K562 (cell line): ENCODE results near the gene MARK3. TPM values are rescaled to one million over a fixed set of nuclear protein-coding genes. Genes with fewer than 3 reads are reported as not detected.

Source experiments
- EP400 ChIP-seq: fragments of 450-650 bp; IDR thresholded peaks from 2 replicates; pipeline ENCODE4 v1.6.1; 2017; ENCODE audit warnings: antibody characterized with exemption, mild to moderate bottlenecking, moderate library complexity
- GABPA ChIP-seq: fragments of 200-800 bp; sonication (Bioruptor generic); conservative IDR thresholded peaks from 2 replicates; pipeline ENCODE4 v1.6.1; 2016; ENCODE audit warnings: low read depth, missing genetic modification characterization, missing compliant biosample characterization
- GABPB2 ChIP-seq: fragments of 250-450 bp; sonication (Bioruptor Pico); conservative IDR thresholded peaks from 2 replicates; pipeline ENCODE4 v1.5.1; 2021; ENCODE audit warnings: mild to moderate bottlenecking
- NFXL1 ChIP-seq: fragments of 450-650 bp; formaldehyde crosslinking; IDR thresholded peaks from 2 replicates; pipeline ENCODE4 v1.4.0; 2021; ENCODE audit warnings: mild to moderate bottlenecking
- RBFOX2 ChIP-seq: fragments of 200-400 bp; formaldehyde crosslinking; IDR thresholded peaks from 2 replicates; pipeline ENCODE4 v1.6.1; 2017; ENCODE audit warnings: low read depth, mild to moderate bottlenecking, low read length, moderate library complexity
- SAFB ChIP-seq: fragments of 200-400 bp; formaldehyde crosslinking; IDR thresholded peaks from 2 replicates; pipeline ENCODE4 v1.6.1; 2017; ENCODE audit warnings: low read depth, low read length, borderline replicate concordance
- STAT5B ChIP-seq: fragments of 250-450 bp; sonication (Bioruptor Pico); IDR thresholded peaks from 2 replicates; pipeline ENCODE4 v1.8.0; 2021; ENCODE audit warnings: mild to moderate bottlenecking, inconsistent platforms
- U2AF1 ChIP-seq: fragments of 200-400 bp; formaldehyde crosslinking; optimal IDR thresholded peaks from 2 replicates; pipeline ENCODE3; 2017; ENCODE audit warnings: mild to moderate bottlenecking, low read depth, low read length, moderate library complexity
- ZNF253 ChIP-seq: fragments of 250-450 bp; sonication (Bioruptor Pico); conservative IDR thresholded peaks from 2 replicates; pipeline ENCODE4 v1.6.1; 2021; ENCODE audit warnings: mild to moderate bottlenecking
- ZNF780A ChIP-seq: fragments of 250-450 bp; sonication (Bioruptor Pico); IDR thresholded peaks from 2 replicates; pipeline ENCODE4 v1.5.0; 2021; ENCODE audit warnings: mild to moderate bottlenecking
- polyA plus RNA-seq, 8 experiments: library from polyadenylated mRNA; depleted of rRNA in 4 of 8; stranded (reverse) in 5 of 8; unstranded in 3 of 8; fragments of >200 nt; fragmentation: Nextera tagmentation in 2 of 8; fragmentation: Illumina TruSeq in 1 of 8; extraction: Ambion mirVana in 2 of 8; extraction: Trizol in 1 of 8; gene quantifications; 2 replicates each; pipeline versions ENCODE4 v1.2.1 to v1.2.3, GENCODE V29; 2011 to 2014; ENCODE audit warnings: inconsistent platforms in 1 of 8, missing spikeins in 1 of 8
- total RNA-seq, 7 experiments: library from RNA; depleted of rRNA in 6 of 7; stranded (reverse); fragments of >200 nt in 6 of 7; fragmentation: Illumina TruSeq in 2 of 7; extraction: Trizol in 2 of 7; gene quantifications; 2 replicates each; pipeline versions ENCODE4 v1.2.1 to v1.2.3, GENCODE V29; 2011 to 2021; ENCODE audit warnings: low replicate concordance in 1 of 7
- TF ChIP-seq, protein P1 (sequence below), 2 experiments: fragments of 450-650 bp in 1 of 2; sonication (generic) in 1 of 2; formaldehyde crosslinking in 1 of 2; IDR thresholded peaks; 2 replicates each; pipeline versions ENCODE4 v1.7.1 to v1.9.0; 2016 to 2022; ENCODE audit warnings: inconsistent platforms in 1 of 2, mild to moderate bottlenecking in 1 of 2, missing genetic modification reagents in 1 of 2
- TF ChIP-seq, protein P2 (sequence below): sonication (generic); IDR thresholded peaks from 2 replicates; pipeline ENCODE4 v1.6.1; 2016
- TF ChIP-seq, protein P3 (sequence below): fragments of 250-450 bp; sonication (Bioruptor Pico); IDR thresholded peaks from 2 replicates; pipeline ENCODE4 v1.8.0; 2021; ENCODE audit warnings: borderline replicate concordance, mild to moderate bottlenecking, moderate library complexity; ENCODE audit not compliant: poor library complexity, severe bottlenecking
- TF ChIP-seq, protein P4 (sequence below): fragments of 450-650 bp; formaldehyde crosslinking; conservative IDR thresholded peaks from 2 replicates; pipeline ENCODE4 v1.4.0; 2022; ENCODE audit warnings: mild to moderate bottlenecking, missing genetic modification characterization

MARK3 gene
- total and polyA plus RNA-seq, 9 of the 15 experiments (the other 6 are each of a cell fraction or from before 2014, with no cell fraction given): 10.1 to 68.7 (median 56.3) TPM

DNA sequence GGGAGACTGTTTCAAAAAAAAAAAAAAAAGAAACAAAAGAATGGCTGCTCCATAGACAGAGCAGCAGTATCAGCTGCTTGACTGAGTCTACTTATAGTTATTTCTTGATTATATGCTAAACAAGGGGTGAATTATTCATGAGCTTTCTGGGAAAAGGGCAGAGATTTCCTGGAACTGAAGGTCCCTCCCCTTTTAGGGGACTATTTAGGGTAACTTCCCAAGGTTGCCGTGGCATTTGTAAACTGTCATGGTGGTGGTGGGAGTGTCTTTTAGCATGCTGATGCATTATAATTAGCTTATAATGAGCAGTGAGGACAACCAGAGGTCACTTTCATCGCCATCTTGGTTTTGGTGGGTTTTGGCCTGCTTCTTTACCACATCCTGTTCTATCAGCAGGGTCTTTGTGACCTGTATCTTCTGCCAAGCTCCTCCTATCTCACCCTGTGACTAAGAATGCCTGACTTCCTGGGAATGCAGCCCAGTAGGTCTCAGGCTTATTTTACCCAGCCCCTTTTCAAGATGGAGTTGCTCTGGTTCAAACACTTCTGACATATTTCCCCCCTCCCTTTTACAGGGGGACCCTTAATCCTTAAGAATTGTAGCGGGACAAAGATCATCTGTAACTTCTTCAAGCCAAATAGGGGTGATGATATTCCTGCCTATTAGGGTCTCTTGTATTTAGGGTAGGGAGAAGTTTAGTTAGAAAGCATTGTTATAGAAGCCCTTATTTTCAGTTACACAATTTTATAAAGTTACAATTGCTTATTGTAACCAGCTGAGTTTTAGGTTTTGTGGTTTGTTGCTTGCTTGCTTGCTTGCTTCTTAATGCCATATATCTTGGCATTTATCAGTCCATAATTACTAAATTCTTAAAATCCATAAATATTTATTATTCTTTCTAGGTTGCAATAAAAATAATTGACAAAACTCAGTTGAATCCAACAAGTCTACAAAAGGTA lies 42.5 kb downstream of the MARK3 start (continued):
- TF ChIP-seq, protein P1, sequence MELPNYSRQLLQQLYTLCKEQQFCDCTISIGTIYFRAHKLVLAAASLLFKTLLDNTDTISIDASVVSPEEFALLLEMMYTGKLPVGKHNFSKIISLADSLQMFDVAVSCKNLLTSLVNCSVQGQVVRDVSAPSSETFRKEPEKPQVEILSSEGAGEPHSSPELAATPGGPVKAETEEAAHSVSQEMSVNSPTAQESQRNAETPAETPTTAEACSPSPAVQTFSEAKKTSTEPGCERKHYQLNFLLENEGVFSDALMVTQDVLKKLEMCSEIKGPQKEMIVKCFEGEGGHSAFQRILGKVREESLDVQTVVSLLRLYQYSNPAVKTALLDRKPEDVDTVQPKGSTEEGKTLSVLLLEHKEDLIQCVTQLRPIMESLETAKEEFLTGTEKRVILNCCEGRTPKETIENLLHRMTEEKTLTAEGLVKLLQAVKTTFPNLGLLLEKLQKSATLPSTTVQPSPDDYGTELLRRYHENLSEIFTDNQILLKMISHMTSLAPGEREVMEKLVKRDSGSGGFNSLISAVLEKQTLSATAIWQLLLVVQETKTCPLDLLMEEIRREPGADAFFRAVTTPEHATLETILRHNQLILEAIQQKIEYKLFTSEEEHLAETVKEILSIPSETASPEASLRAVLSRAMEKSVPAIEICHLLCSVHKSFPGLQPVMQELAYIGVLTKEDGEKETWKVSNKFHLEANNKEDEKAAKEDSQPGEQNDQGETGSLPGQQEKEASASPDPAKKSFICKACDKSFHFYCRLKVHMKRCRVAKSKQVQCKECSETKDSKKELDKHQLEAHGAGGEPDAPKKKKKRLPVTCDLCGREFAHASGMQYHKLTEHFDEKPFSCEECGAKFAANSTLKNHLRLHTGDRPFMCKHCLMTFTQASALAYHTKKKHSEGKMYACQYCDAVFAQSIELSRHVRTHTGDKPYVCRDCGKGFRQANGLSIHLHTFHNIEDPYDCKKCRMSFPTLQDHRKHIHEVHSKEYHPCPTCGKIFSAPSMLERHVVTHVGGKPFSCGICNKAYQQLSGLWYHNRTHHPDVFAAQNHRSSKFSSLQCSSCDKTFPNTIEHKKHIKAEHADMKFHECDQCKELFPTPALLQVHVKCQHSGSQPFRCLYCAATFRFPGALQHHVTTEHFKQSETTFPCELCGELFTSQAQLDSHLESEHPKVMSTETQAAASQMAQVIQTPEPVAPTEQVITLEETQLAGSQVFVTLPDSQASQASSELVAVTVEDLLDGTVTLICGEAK (IDR thresholded peaks at IDR 0.05): 0 out of 2 replicates have a peak, but pooled peaks have one; percentile 32
- TF ChIP-seq, protein P1 (CRISPR knock-in tag; IDR thresholded peaks at IDR 0.05): no peak
- TF ChIP-seq, protein P2, sequence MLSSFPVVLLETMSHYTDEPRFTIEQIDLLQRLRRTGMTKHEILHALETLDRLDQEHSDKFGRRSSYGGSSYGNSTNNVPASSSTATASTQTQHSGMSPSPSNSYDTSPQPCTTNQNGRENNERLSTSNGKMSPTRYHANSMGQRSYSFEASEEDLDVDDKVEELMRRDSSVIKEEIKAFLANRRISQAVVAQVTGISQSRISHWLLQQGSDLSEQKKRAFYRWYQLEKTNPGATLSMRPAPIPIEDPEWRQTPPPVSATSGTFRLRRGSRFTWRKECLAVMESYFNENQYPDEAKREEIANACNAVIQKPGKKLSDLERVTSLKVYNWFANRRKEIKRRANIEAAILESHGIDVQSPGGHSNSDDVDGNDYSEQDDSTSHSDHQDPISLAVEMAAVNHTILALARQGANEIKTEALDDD: peak; percentile 21; the same call in 1 of the 2 replicates
- TF ChIP-seq ZNF253 (CRISPR knock-in tag) (peak; percentile 97), SAFB (no peak), NFXL1 (CRISPR knock-in tag) (peak; percentile 100), EP400 (peak; percentile 16; the same call in 1 of the 2 replicates), GABPB2 (CRISPR knock-in tag) (peak; percentile 92), ZNF780A (CRISPR knock-in tag) (peak; percentile 93), GABPA (tag) (peak; percentile 83), STAT5B (CRISPR knock-in tag) (peak; percentile 97), RBFOX2 (peak; percentile 41; the same call in 1 of the 2 replicates), U2AF1 (no peak)
- TF ChIP-seq, protein P3, sequence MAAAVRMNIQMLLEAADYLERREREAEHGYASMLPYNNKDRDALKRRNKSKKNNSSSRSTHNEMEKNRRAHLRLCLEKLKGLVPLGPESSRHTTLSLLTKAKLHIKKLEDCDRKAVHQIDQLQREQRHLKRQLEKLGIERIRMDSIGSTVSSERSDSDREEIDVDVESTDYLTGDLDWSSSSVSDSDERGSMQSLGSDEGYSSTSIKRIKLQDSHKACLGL (CRISPR knock-in tag): peak; percentile 94
- TF ChIP-seq, protein P4, sequence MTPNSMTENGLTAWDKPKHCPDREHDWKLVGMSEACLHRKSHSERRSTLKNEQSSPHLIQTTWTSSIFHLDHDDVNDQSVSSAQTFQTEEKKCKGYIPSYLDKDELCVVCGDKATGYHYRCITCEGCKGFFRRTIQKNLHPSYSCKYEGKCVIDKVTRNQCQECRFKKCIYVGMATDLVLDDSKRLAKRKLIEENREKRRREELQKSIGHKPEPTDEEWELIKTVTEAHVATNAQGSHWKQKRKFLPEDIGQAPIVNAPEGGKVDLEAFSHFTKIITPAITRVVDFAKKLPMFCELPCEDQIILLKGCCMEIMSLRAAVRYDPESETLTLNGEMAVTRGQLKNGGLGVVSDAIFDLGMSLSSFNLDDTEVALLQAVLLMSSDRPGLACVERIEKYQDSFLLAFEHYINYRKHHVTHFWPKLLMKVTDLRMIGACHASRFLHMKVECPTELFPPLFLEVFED (CRISPR knock-in tag): peak; percentile 100
